ENCODE measurements around the gene MMS19. TPM values are rescaled to one million over a fixed set of nuclear protein-coding genes. Genes with fewer than 3 reads are reported as not detected.
A peak's percentile ranks its signal among the peaks of the same experiment; 100 is the strongest.

The MMS19 gene
- total RNA-seq, 4 donors from 2014 or later = 80.4 to 90.2 (median 88.4) TPM

- 89 to 92% methylated on average over 7 to 8 of the region's 8 CpGs for WGBS, 2 donors
- no peak for DNase-seq (ENCODE audit: low spot score in 2 of 2)
- no peak for TF ChIP-seq CTCF (IDR thresholded peaks at IDR 0.05)
- no peak for TF ChIP-seq POLR2A (IDR thresholded peaks at IDR 0.05)
- no peak for TF ChIP-seq EP300 (IDR thresholded peaks at IDR 0.05)
- Histone ChIP-seq H3K4me3 (no peak overlapping the region), H3K27ac (peak overlapping the region in 1 of 4 donors; percentile 3), H3K27me3 (no peaks in the 10 kb centered on the region), H3K9me3 (no peaks in the 10 kb centered on the region), H3K4me1 (peaks cover 0 to 38% (median 9%) of the 10 kb centered on the region in 4 donors), H3K36me3 (no peaks in the 10 kb centered on the region)
These were observed 24.7 kb upstream of the MMS19 start for GRCh38 chr10:97522937-97523336.

- H3K36me3 ChIP-seq = no peaks in the 10 kb centered on the region
- H3K9me3 ChIP-seq = no peaks in the 10 kb centered on the region
- peak overlapping the region in 2 of 4 donors; percentile 3 to 21 for H3K27ac ChIP-seq
- no peak for TF ChIP-seq POLR2A (IDR thresholded peaks at IDR 0.05)
- TF ChIP-seq EP300 (IDR thresholded peaks at IDR 0.05) = no peak
- TF ChIP-seq CTCF (IDR thresholded peaks at IDR 0.05) = no peak
- no peaks in the 10 kb centered on the region for H3K27me3 ChIP-seq
- peaks cover 0 to 47% (median 13%) of the 10 kb centered on the region in 4 donors for H3K4me1 ChIP-seq
- 38 to 56% methylated on average over 2 to 6 of the region's 6 CpGs for WGBS, 2 donors
- H3K4me3 ChIP-seq = no peak overlapping the region
- no peak for DNase-seq (ENCODE audit: low spot score in 2 of 2)
These were observed 23.8 kb upstream of the MMS19 start for GRCh38 chr10:97522071-97522470.

GRCh38 chr10:97520978-97521761 lies 22.9 kb upstream of the MMS19 start:
- DNase-seq (ENCODE audit: low spot score in 2 of 2) = no peak
- TF ChIP-seq CTCF (IDR thresholded peaks at IDR 0.05) (no peak), POLR2A (IDR thresholded peaks at IDR 0.05) (no peak), EP300 (IDR thresholded peaks at IDR 0.05) (no peak)
- Histone ChIP-seq H3K4me1 (peaks cover 0 to 47% (median 13%) of the 10 kb centered on the region in 4 donors), H3K4me3 (no peak overlapping the region), H3K36me3 (no peaks in the 10 kb centered on the region), H3K27me3 (no peaks in the 10 kb centered on the region), H3K27ac (peak overlapping the region in 1 of 4 donors; percentile 21), H3K9me3 (no peaks in the 10 kb centered on the region)
- WGBS, 2 donors = 80 to 81% methylated on average over 11 of the region's 11 CpGs

GRCh38 chr10:97520520-97520919 lies 22.3 kb upstream of the MMS19 start:
- no peak for DNase-seq (ENCODE audit: low spot score in 2 of 2)
- 82 to 89% methylated on average over 5 of the region's 5 CpGs for WGBS, 2 donors

More at GRCh38 chr10:97520520-97520919, 22.3 kb upstream of the MMS19 start:
- no peak overlapping the region for H3K4me3 ChIP-seq
- H3K27ac ChIP-seq = no peak overlapping the region
- no peaks in the 10 kb centered on the region for H3K27me3 ChIP-seq
- H3K9me3 ChIP-seq = no peaks in the 10 kb centered on the region
- peaks cover 0 to 47% (median 13%) of the 10 kb centered on the region in 4 donors for H3K4me1 ChIP-seq
- TF ChIP-seq CTCF (IDR thresholded peaks at IDR 0.05) (no peak), POLR2A (IDR thresholded peaks at IDR 0.05) (no peak), EP300 (IDR thresholded peaks at IDR 0.05) (no peak)
- no peaks in the 10 kb centered on the region for H3K36me3 ChIP-seq
